Activated CD4-positive, alpha-beta T cell treated with anti-CD3 and anti-CD28 coated beads, Interleukin-2, amount 10 ng/mL, durations not matched to agents 7 days and 5 days (primary cell): Measurements from ENCODE around the gene ARL14EP. TPM values are rescaled to one million over a fixed set of nuclear protein-coding genes. Genes with fewer than 3 reads are reported as not detected.

ENCODE experiments used
- CTCF ChIA-PET: fragments of 350-600 bp; sonication (Branson Sonifier 250); formaldehyde crosslinking; loops from one replicate; lab custom pipeline; 2021; ENCODE audit warnings: antibody characterized with exemption; lab: Charles Lee
- POLR2A ChIA-PET: fragments of 350-600 bp; sonication (Branson Sonifier 250); formaldehyde crosslinking; loops from one replicate; lab custom pipeline; 2021; ENCODE audit warnings: antibody characterized with exemption; lab: Charles Lee
- DNase-seq: peaks from one replicate; pipeline ENCODE4 v3.0.0-alpha.2; 2020
- H3K27ac Mint-ChIP-seq: one replicate; pipeline ENCODE4 v1.8.0; 2021; ENCODE audit warnings: mild to moderate bottlenecking, moderate library complexity, mixed read lengths
- H3K27me3 Mint-ChIP-seq: one replicate; pipeline ENCODE4 v1.8.0; 2021; ENCODE audit warnings: mixed read lengths
- H3K36me3 Mint-ChIP-seq: one replicate; pipeline ENCODE4 v1.8.0; 2021; ENCODE audit warnings: low read depth, mixed read lengths
- H3K4me1 Mint-ChIP-seq: one replicate; pipeline ENCODE4 v1.8.0; 2021; ENCODE audit warnings: mixed read lengths
- H3K4me3 Mint-ChIP-seq: one replicate; pipeline ENCODE4 v1.8.0; 2021; ENCODE audit warnings: mild to moderate bottlenecking, moderate library complexity, mixed read lengths
- H3K9me3 Mint-ChIP-seq: one replicate; pipeline ENCODE4 v1.8.0; 2021; ENCODE audit warnings: mixed read lengths
- total RNA-seq, 2 experiments: library from RNA; stranded (reverse); gene quantifications; one replicate each; pipeline ENCODE4 v1.2.3, GENCODE V29; 2021

Gene ARL14EP
- total RNA-seq, 2 experiments from 2014 or later, result 36.5 to 47.6 TPM

DNA sequence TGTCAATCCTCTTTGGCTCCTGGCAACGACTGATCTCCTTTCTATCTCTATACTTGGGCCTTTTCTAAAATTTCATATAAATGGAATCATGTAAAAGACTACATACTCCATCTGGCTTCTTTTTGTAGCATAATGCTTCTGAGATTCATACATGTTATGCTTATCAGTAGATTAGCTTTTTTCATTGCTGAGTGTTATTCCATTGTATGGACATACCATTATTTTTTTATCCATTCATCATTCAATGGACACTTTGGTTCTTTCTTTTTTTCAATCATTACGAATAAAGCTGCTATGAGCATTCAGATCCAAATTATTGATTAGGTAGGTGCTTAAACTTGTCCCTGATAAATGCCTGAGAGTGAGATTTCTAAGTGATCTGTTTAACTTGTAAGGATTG, 11.7 kb upstream of the ARL14EP start:
- no peak overlapping the region for H3K4me3 Mint-ChIP-seq
- no peaks in the 10 kb centered on the region for H3K36me3 Mint-ChIP-seq
- no peak for DNase-seq
- POLR2A ChIA-PET, result no interaction called here
- no peaks in the 10 kb centered on the region for H3K4me1 Mint-ChIP-seq
- H3K27ac Mint-ChIP-seq, result no peak overlapping the region
- H3K27me3 Mint-ChIP-seq, result peaks cover 26% of the 10 kb centered on the region
- H3K9me3 Mint-ChIP-seq, result no peaks in the 10 kb centered on the region
- CTCF ChIA-PET, result no interaction called here

DNA sequence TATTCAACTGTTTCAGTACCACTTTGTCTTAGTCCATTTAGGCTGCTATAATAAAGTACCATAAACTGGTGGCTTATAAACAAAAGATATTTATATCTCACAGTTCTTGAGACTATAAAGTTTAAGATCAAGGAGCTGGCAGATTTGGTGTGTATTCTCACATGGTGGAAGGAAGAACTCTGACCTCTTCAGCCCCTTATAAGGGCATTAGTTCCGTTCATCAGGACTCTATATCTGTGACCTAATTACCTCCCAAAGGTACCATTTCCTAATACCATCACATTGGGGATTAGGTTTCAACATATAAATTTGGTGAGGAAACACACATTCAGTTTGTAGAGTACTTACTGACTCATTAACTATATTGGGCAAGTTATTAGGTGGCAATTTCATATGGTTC, 10.7 kb upstream of the ARL14EP start:
- H3K27ac Mint-ChIP-seq, result no peak overlapping the region
- peaks cover 9% of the 10 kb centered on the region for H3K4me1 Mint-ChIP-seq
- ChIA-PET CTCF (no interaction called here), POLR2A (no interaction called here)
- no peaks in the 10 kb centered on the region for H3K9me3 Mint-ChIP-seq
- peaks cover 28% of the 10 kb centered on the region for H3K27me3 Mint-ChIP-seq
- no peak for DNase-seq
- no peaks in the 10 kb centered on the region for H3K36me3 Mint-ChIP-seq
- H3K4me3 Mint-ChIP-seq, result no peak overlapping the region

DNA sequence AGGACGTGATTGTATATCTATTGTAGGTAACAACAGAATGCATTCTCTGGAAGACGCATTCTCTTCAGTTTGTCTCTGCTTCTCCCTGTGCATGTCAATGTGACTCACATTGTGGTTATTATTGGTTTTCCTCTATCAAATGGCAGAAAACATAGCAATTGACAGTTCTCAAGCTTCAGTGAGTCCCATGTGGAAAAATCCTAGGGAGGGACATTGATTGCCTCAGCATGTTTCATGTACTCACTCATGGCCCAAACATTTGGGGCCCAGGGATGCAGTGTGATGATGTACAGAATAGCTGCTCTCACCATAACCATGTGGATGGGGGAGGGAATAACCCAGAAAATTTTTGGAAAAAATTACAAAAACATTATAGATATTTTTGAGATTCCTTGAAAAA, 9.3 kb upstream of the ARL14EP start:
- no peaks in the 10 kb centered on the region for H3K36me3 Mint-ChIP-seq
- H3K4me3 Mint-ChIP-seq, result no peak overlapping the region
- H3K27me3 Mint-ChIP-seq, result peaks cover 31% of the 10 kb centered on the region
- H3K27ac Mint-ChIP-seq, result no peak overlapping the region
- no peak for DNase-seq
- peaks cover 13% of the 10 kb centered on the region for H3K4me1 Mint-ChIP-seq
- ChIA-PET POLR2A (no interaction called here), CTCF (no interaction called here)
- H3K9me3 Mint-ChIP-seq, result no peaks in the 10 kb centered on the region

DNA sequence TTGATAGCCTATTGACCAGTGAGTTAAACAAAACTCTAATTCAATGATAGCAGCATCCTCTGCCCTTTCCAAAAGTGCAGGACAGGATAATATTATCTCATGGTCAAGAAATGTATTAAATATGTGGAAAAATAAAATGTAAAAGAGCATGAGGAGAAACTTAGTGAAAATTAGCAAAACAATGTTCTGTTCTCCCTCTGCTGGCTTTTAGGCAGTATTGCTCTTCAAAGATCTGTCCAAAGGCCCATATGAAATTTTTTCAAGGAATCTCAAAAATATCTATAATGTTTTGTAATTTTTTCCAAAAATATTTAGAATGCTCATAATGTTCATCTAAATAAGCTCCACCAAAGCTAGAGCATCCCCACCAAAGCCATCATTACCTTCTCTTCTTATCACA, 8.3 kb upstream of the ARL14EP start:
- CTCF ChIA-PET, result no interaction called here
- Mint-ChIP-seq H3K4me3 (no peak overlapping the region), H3K9me3 (no peaks in the 10 kb centered on the region), H3K36me3 (no peaks in the 10 kb centered on the region), H3K4me1 (peaks cover 13% of the 10 kb centered on the region), H3K27me3 (peaks cover 29% of the 10 kb centered on the region), H3K27ac (no peak overlapping the region)
- no peak for DNase-seq
- POLR2A ChIA-PET, result no interaction called here

DNA sequence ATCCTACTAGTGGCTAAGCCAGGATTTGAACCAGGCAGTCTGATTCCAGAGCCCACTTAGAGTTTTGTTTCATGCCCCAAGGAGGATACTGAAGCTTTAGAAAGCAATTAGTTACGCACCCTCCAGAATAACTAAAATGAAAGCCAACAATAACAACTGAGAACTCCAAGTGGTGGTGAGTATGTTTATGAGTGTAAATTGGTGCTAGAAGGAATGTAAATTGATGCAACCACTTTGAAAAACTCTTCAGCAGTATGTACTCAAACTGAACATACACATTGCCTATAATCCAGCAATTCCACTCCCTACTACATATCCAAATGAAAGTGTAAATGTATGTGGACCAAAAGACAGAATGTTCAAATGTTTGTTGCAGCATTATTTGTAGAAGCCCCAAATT, 6.7 kb upstream of the ARL14EP start:
- Mint-ChIP-seq H3K4me1 (peaks cover 13% of the 10 kb centered on the region), H3K9me3 (no peaks in the 10 kb centered on the region), H3K27ac (no peak overlapping the region), H3K4me3 (no peak overlapping the region), H3K27me3 (peaks cover 29% of the 10 kb centered on the region), H3K36me3 (no peaks in the 10 kb centered on the region)
- ChIA-PET CTCF (interaction anchor here (1.9 kb wide), 1 partner anchor 10 kb away, joined by 6 read pairs; no protein-coding TSS in a partner anchor), POLR2A (no interaction called here)
- no peak for DNase-seq

DNA sequence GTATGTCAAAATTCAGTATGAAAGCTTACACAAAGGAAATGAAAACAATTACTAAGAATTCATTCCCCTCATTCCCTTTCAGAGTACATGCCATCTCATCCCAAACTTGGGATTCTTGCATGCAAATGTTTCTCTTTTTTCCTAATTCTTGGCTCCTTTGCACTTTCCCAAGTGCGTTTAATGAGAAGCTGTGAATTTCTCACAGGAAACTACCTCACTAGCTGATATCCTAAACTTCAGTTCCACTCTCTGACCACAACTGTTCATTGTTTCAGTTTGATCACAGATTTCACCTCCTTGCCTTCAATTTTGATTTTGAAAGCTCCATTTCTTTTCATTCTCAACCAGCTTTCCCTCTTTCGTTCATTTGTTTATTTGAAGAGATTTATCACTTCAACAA, 5.9 kb upstream of the ARL14EP start:
- H3K27ac Mint-ChIP-seq, result no peak overlapping the region
- peaks cover 28% of the 10 kb centered on the region for H3K27me3 Mint-ChIP-seq
- DNase-seq, result no peak
- no peaks in the 10 kb centered on the region for H3K9me3 Mint-ChIP-seq
- H3K4me1 Mint-ChIP-seq, result peaks cover 15% of the 10 kb centered on the region
- POLR2A ChIA-PET, result no interaction called here
- H3K4me3 Mint-ChIP-seq, result no peak overlapping the region
- CTCF ChIA-PET, result interaction anchor here (1.9 kb wide), 1 partner anchor 9 kb away, joined by 6 read pairs; no protein-coding TSS in a partner anchor
- H3K36me3 Mint-ChIP-seq, result no peaks in the 10 kb centered on the region

DNA sequence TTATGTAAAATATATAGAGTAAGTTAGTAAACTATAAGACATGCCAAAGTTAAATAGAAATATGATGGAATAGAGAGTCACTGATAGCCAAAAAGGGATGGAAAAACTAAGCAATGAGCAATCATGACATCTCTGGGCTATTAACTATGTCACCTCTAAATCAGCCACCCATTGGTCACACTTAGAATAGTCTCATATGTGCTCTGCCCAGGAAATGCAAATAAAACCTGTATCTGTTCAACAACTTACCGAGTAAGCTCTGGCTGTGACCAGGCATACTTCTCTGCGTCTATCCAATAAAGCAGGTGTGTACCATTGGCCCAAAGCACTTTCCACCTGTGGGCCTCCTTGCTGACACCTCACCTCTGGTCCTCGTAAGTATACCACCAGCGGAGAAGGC, 1.6 kb upstream of the ARL14EP start:
- DNase-seq, result no peak
- no peak overlapping the region for H3K4me3 Mint-ChIP-seq
- peaks cover 11% of the 10 kb centered on the region for H3K36me3 Mint-ChIP-seq
- ChIA-PET CTCF (interaction anchor here (2.2 kb wide), 1 partner anchor 12 kb away, joined by 9 read pairs; no protein-coding TSS in a partner anchor), POLR2A (no interaction called here)
- no peak overlapping the region for H3K27ac Mint-ChIP-seq
- H3K9me3 Mint-ChIP-seq, result no peaks in the 10 kb centered on the region
- peaks cover 47% of the 10 kb centered on the region for H3K4me1 Mint-ChIP-seq
- H3K27me3 Mint-ChIP-seq, result peaks cover 17% of the 10 kb centered on the region

DNA sequence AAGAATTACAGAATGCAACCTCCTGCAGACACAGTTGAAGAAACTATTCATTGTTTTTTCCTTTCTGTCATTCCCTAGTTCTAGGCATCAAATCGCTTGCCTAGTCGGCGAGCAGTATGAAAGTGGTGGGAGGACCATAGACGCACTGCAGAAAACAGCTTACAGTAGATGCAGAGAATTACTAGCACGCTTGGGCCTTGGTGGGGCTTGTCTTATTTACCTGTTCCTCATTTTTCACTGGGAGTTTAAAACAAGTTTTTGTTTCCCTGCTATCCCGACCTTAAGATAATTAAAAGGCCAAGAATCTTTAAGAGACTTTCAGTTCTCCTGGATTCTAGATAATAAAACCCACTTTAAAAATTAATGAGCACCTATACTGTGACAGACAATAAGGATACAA, 713 bp upstream of the ARL14EP start:
- Mint-ChIP-seq H3K27me3 (peaks cover 16% of the 10 kb centered on the region), H3K27ac (peak overlapping the region; percentile 99), H3K4me1 (peaks cover 47% of the 10 kb centered on the region), H3K4me3 (peak overlapping the region; percentile 99), H3K9me3 (no peaks in the 10 kb centered on the region), H3K36me3 (peaks cover 18% of the 10 kb centered on the region)
- CTCF ChIA-PET, result interaction anchor here (0.6 to 0.9 kb wide), 2 partner anchors 14 to 18 kb away, joined by 3 to 4 read pairs; no protein-coding TSS in a partner anchor
- DNase-seq, result no peak
- POLR2A ChIA-PET, result no interaction called here

DNA sequence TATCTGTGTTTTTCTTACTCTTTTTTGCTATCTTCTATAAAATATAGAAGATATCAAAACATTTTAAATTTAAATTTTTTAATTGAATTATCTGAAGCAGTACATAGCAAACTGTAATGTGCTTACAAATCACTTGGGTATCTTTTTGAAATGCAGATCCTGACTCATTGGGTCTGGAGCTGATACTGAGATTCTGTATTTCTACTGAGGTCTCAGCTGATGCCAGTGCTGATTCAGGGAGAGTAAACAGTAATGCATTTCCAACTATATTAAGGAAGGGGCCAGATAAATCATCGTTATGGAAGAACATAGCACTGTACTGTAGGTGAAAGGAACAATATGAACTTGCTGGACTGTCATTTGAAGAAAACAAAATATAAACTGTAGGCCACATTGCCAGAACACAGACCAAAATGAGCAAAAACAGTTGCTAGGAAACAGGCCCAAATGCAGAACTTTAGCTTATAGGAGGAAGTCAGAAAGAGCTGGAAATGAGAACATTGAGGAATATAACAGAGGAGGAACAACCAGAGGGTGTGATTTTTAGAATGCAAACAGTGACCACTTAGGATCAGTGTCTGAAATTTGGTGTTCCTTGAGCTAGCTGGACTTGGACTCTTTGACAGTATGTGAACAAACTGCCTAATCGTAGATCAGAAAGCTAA, 3.3 kb downstream of the ARL14EP start:
- POLR2A ChIA-PET, result no interaction called here

DNA sequence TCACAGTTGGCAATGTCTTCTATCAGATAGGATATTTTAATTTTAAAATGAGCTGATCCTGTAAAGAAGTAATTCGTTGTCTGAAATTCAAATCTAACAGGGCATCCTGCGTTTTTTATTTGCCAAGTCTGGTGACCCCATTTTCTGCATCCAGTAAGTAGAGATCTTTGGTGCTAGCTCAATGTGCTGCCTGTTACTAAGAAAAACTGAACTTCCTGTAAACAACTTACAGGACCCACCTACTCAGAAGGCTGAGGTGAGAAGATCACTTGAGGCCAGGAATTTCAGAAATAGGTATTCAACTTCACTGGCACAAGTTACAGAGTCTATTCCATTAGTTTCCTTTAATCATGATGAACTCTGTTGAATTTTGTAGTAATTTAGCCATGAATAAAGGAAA, 4.0 kb downstream of the ARL14EP start:
- POLR2A ChIA-PET, result no interaction called here
- Mint-ChIP-seq H3K27me3 (no peaks in the 10 kb centered on the region), H3K4me3 (peak overlapping the region; percentile 49), H3K27ac (peak overlapping the region; percentile 88), H3K36me3 (peaks cover 37% of the 10 kb centered on the region), H3K9me3 (no peaks in the 10 kb centered on the region), H3K4me1 (peaks cover 62% of the 10 kb centered on the region)
- CTCF ChIA-PET, result interaction anchor here (1.3 kb wide), 1 partner anchor 10 kb away, joined by 6 read pairs; no protein-coding TSS in a partner anchor
- peak; percentile 17 for DNase-seq

More for the DNA sequence above, 3.3 kb downstream of the ARL14EP start:
- Mint-ChIP-seq H3K4me3 (peak overlapping the region; percentile 49), H3K27me3 (no peaks in the 10 kb centered on the region), H3K9me3 (no peaks in the 10 kb centered on the region), H3K27ac (peak overlapping the region; percentile 88), H3K4me1 (peaks cover 64% of the 10 kb centered on the region), H3K36me3 (peaks cover 32% of the 10 kb centered on the region)
- DNase-seq, result no peak
- CTCF ChIA-PET, result interaction anchor here (1.3 kb wide), 1 partner anchor 10 kb away, joined by 6 read pairs; no protein-coding TSS in a partner anchor

DNA sequence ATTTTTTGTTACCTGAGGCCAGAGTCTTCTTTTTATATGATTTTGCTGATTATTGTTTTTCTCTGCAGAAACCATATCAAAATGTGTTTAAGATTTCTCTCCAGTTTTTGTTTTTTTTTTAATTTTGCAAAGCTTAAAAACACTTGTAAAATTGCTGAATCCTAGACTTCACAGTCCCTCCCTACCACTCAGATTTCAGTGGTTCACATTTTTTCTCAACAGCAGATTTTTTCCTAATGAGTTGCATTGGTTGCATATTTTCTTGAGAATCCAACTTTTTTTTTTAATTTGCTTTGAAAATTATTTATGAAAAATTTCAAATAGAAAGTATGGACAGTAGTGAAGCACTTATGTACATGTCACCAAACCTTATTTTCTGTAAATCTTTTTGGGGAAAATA, 5.8 kb downstream of the ARL14EP start:
- no peak for DNase-seq
- CTCF ChIA-PET, result no interaction called here
- Mint-ChIP-seq H3K4me3 (no peak overlapping the region), H3K27me3 (no peaks in the 10 kb centered on the region), H3K27ac (no peak overlapping the region), H3K4me1 (peaks cover 57% of the 10 kb centered on the region), H3K9me3 (no peaks in the 10 kb centered on the region), H3K36me3 (peaks cover 49% of the 10 kb centered on the region)
- POLR2A ChIA-PET, result no interaction called here

DNA sequence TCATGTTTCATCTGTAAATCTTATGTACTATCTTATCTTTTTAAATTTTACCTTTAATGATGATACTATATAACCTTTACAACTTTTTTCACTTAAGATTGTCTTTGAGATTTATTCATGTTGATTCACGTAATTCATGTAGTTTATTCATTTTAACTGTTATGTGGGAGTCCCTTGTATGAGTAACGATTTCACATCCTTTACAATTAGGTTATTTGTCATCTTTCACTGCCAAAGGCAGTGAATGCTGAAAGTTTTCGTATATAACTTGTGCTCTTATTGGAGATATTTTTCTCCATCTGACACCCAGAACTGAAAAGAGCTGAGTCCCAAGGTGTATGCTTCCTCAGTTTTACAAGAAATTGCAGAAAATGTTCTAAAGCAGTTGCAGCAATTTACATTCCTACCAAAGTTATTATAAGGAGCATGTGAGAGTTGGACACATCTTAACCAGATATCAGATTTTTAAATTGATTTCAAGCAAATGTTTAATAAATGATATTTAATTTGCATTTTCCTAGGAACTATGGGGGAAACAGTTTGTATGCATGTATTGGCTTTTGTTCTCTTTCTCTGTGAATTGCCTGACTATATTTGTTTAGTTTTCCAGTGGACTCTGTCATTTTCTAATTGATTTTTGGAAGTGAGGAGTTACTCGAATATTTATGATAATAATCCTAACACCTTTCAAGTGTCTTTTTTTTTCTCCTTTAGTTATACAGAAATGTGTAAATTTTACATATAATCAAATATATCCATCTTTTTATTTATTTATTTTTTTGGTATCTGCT, 6.4 kb downstream of the ARL14EP start:
- H3K4me1 Mint-ChIP-seq, result peaks cover 52% of the 10 kb centered on the region

DNA sequence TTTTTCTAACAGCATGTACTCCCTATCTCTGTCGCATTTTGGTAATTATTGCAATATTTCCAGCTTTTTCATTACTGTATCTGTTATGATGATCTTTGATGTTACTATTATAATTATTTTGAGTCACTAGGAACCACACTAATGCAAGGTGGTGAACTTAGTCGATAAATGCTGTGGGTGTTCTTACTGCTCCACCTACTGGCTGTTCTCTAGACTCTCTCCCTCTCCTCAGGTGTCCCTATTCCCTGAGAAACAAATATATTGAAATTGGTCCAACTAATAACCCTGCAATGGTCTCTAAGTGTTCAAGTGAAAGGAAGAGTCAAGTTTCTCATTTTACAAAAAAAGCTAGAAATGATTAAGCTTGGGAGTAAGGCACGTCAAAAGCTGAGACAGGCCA, 10.5 kb downstream of the ARL14EP start:
- peaks cover 53% of the 10 kb centered on the region for H3K36me3 Mint-ChIP-seq
- no peaks in the 10 kb centered on the region for H3K9me3 Mint-ChIP-seq
- POLR2A ChIA-PET, result no interaction called here
- CTCF ChIA-PET, result interaction anchor here (2.3 kb wide), 1 partner anchor 10 kb away, joined by 7 read pairs; the partner anchor contains the start of gene ARL14EP
- no peaks in the 10 kb centered on the region for H3K27me3 Mint-ChIP-seq
- H3K27ac Mint-ChIP-seq, result no peak overlapping the region
- no peak for DNase-seq
- peaks cover 19% of the 10 kb centered on the region for H3K4me1 Mint-ChIP-seq
- no peak overlapping the region for H3K4me3 Mint-ChIP-seq

More for the DNA sequence above, 6.4 kb downstream of the ARL14EP start:
- H3K4me3 Mint-ChIP-seq, result no peak overlapping the region
- ChIA-PET CTCF (no interaction called here), POLR2A (no interaction called here)
- peaks cover 53% of the 10 kb centered on the region for H3K36me3 Mint-ChIP-seq
- DNase-seq, result no peak
- H3K27ac Mint-ChIP-seq, result no peak overlapping the region
- H3K27me3 Mint-ChIP-seq, result no peaks in the 10 kb centered on the region
- no peaks in the 10 kb centered on the region for H3K9me3 Mint-ChIP-seq
